ENCODE measurements around the gene ALS2CL. TPM values are rescaled to one million over a fixed set of nuclear protein-coding genes. Genes with fewer than 3 reads are reported as not detected.

Gene ALS2CL
- total and polyA plus RNA-seq, 4 experiments from 2014 or later = 3.2 to 29.8 (median 16.5) TPM

GRCh38 chr3:46693892-46694226 lies 380 bp upstream of the ALS2CL start:
- intact Hi-C loops (cut with micrococcal nuclease) = loop anchor here (5.0 kb wide), 1 partner anchor 293 kb away; no protein-coding TSS in a partner anchor
- Mint-ChIP-seq H3K4me1 (peaks cover 37 to 80% (median 61%) of the 10 kb centered on the region in 4 donors), H3K27ac (peak overlapping the region in 2 of 7 donors; percentile 35 to 60), H3K27me3 (no peaks in the 10 kb centered on the region), H3K36me3 (no peaks in the 10 kb centered on the region), H3K4me3 (peak overlapping the region in 7 of 8 donors; percentile 20 to 89 (median 67)), H3K9me3 (no peaks in the 10 kb centered on the region)
- Histone ChIP-seq H3K4me1 (ENCODE audit: insufficient read depth, low read length) (peaks cover 69% of the 10 kb centered on the region), H3K27ac (ENCODE audit: low read depth, low read length) (peak overlapping the region; percentile 36), H3K9me3 (ENCODE audit: control insufficient read depth in 1 of 2, low read length in 2 of 2) (no peaks in the 10 kb centered on the region), H3K4me3 (ENCODE audit: low read length in 2 of 2) (peak overlapping the region in 1 of 2 donors; percentile 67), H3K27me3 (ENCODE audit: insufficient read depth, low read length) (no peaks in the 10 kb centered on the region), H3K36me3 (ENCODE audit: insufficient read depth, low read length) (no peaks in the 10 kb centered on the region)
- DNase-seq = peak in 2 of 5 donors; percentile 52 to 72
- ChIA-PET CTCF (ENCODE audit: partially characterized antibody) (interaction anchor here (1.1 to 1.2 kb wide), 2 partner anchors 9 to 64 kb away, joined by 3 read pairs; no protein-coding TSS in a partner anchor), POLR2A (ENCODE audit: partially characterized antibody) (interaction anchor here (0.9 to 1.3 kb wide), 3 partner anchors 66 to 205 kb away, joined by 3 to 4 read pairs (median 3); no protein-coding TSS in a partner anchor)

GRCh38 chr3:46692566-46692990 lies 901 bp downstream of the ALS2CL start:
- intact Hi-C loops (cut with micrococcal nuclease) = loop anchor here (5.0 kb wide), 1 partner anchor 295 kb away; no protein-coding TSS in a partner anchor
- Mint-ChIP-seq H3K27ac (peak overlapping the region; percentile 84 to 91 (median 89)), H3K27me3 (no peaks in the 10 kb centered on the region), H3K4me3 (peak overlapping the region; percentile 87 to 95 (median 90)), H3K4me1 (peaks cover 37 to 74% (median 59%) of the 10 kb centered on the region in 4 donors), H3K9me3 (no peaks in the 10 kb centered on the region), H3K36me3 (no peaks in the 10 kb centered on the region)
- ChIA-PET POLR2A (ENCODE audit: partially characterized antibody) (interaction anchor here (1.0 to 1.8 kb wide), 3 partner anchors 9 to 349 kb away, joined by 3 to 4 read pairs (median 4); no protein-coding TSS in a partner anchor), CTCF (ENCODE audit: partially characterized antibody) (no interaction called here)
- Histone ChIP-seq H3K9me3 (ENCODE audit: control insufficient read depth in 1 of 2, low read length in 2 of 2) (no peaks in the 10 kb centered on the region), H3K27ac (ENCODE audit: low read depth, low read length) (peak overlapping the region; percentile 63), H3K36me3 (ENCODE audit: insufficient read depth, low read length) (no peaks in the 10 kb centered on the region), H3K4me1 (ENCODE audit: insufficient read depth, low read length) (peaks cover 69% of the 10 kb centered on the region), H3K4me3 (ENCODE audit: low read length in 2 of 2) (peak overlapping the region; percentile 67 to 77), H3K27me3 (ENCODE audit: insufficient read depth, low read length) (no peaks in the 10 kb centered on the region)
- no peak for DNase-seq

GRCh38 chr3:46690798-46691197 lies 2.7 kb downstream of the ALS2CL start:
- no peak for DNase-seq
- peaks cover 31 to 59% (median 45%) of the 10 kb centered on the region in 4 donors for H3K4me1 Mint-ChIP-seq

GRCh38 chr3:46685446-46685845 lies 8.0 kb downstream of the ALS2CL start:
- Mint-ChIP-seq H3K9me3 (no peaks in the 10 kb centered on the region), H3K4me1 (peaks cover 4 to 10% (median 7%) of the 10 kb centered on the region in 4 donors), H3K36me3 (peaks cover 10 to 21% of the 10 kb centered on the region in 2 donors), H3K27me3 (no peaks in the 10 kb centered on the region), H3K27ac (peak overlapping the region in 2 of 7 donors; percentile 64 to 70), H3K4me3 (no peak overlapping the region)
- Histone ChIP-seq H3K4me3 (ENCODE audit: low read length in 2 of 2) (no peak overlapping the region), H3K27me3 (ENCODE audit: insufficient read depth, low read length) (no peaks in the 10 kb centered on the region), H3K36me3 (ENCODE audit: insufficient read depth, low read length) (no peaks in the 10 kb centered on the region), H3K27ac (ENCODE audit: low read depth, low read length) (no peak overlapping the region), H3K4me1 (ENCODE audit: insufficient read depth, low read length) (peaks cover 7% of the 10 kb centered on the region), H3K9me3 (ENCODE audit: control insufficient read depth in 1 of 2, low read length in 2 of 2) (no peaks in the 10 kb centered on the region)
- no peak for DNase-seq
- POLR2A ChIA-PET (ENCODE audit: partially characterized antibody) = no interaction called here
- CTCF ChIA-PET (ENCODE audit: partially characterized antibody) = no interaction called here
- intact Hi-C loops (cut with micrococcal nuclease) = no loop called here

More at GRCh38 chr3:46690798-46691197, 2.7 kb downstream of the ALS2CL start:
- no peaks in the 10 kb centered on the region for H3K36me3 ChIP-seq (ENCODE audit: insufficient read depth, low read length)
- POLR2A ChIA-PET (ENCODE audit: partially characterized antibody) = interaction anchor here (0.8 kb wide), 1 partner anchor 11 kb away, joined by 3 read pairs; no protein-coding TSS in a partner anchor
- peaks cover 56% of the 10 kb centered on the region for H3K4me1 ChIP-seq (ENCODE audit: insufficient read depth, low read length)
- Mint-ChIP-seq H3K9me3 (no peaks in the 10 kb centered on the region), H3K36me3 (no peaks in the 10 kb centered on the region), H3K27me3 (no peaks in the 10 kb centered on the region), H3K27ac (peak overlapping the region in 2 of 7 donors; percentile 29 to 53), H3K4me3 (peak overlapping the region in 7 of 8 donors; percentile 9 to 83 (median 73))
- H3K4me3 ChIP-seq (ENCODE audit: low read length in 2 of 2) = no peak overlapping the region
- intact Hi-C loops (cut with micrococcal nuclease) = loop anchor here (5.0 kb wide), 1 partner anchor 297 kb away; no protein-coding TSS in a partner anchor
- H3K9me3 ChIP-seq (ENCODE audit: control insufficient read depth in 1 of 2, low read length in 2 of 2) = no peaks in the 10 kb centered on the region
- CTCF ChIA-PET (ENCODE audit: partially characterized antibody) = interaction anchor here (0.7 to 1.3 kb wide), 4 partner anchors 11 to 205 kb away, joined by 3 to 4 read pairs (median 3); no protein-coding TSS in a partner anchor
- H3K27me3 ChIP-seq (ENCODE audit: insufficient read depth, low read length) = no peaks in the 10 kb centered on the region
- no peak overlapping the region for H3K27ac ChIP-seq (ENCODE audit: low read depth, low read length)

GRCh38 chr3:46684891-46685290 lies 8.6 kb downstream of the ALS2CL start:
- H3K9me3 Mint-ChIP-seq = no peaks in the 10 kb centered on the region
- peaks cover 2 to 8% (median 3%) of the 10 kb centered on the region in 4 donors for H3K4me1 Mint-ChIP-seq
- no peaks in the 10 kb centered on the region for H3K27me3 Mint-ChIP-seq
- peak overlapping the region in 3 of 7 donors; percentile 22 to 31 (median 23) for H3K27ac Mint-ChIP-seq
- H3K27me3 ChIP-seq (ENCODE audit: insufficient read depth, low read length) = no peaks in the 10 kb centered on the region
- H3K4me3 ChIP-seq (ENCODE audit: low read length in 2 of 2) = no peak overlapping the region
- no peak overlapping the region for H3K27ac ChIP-seq (ENCODE audit: low read depth, low read length)
- H3K9me3 ChIP-seq (ENCODE audit: control insufficient read depth in 1 of 2, low read length in 2 of 2) = no peaks in the 10 kb centered on the region
- H3K4me3 Mint-ChIP-seq = no peak overlapping the region
- intact Hi-C loops (cut with micrococcal nuclease) = no loop called here
- peaks cover 2% of the 10 kb centered on the region for H3K4me1 ChIP-seq (ENCODE audit: insufficient read depth, low read length)
- no peak for DNase-seq
- peaks cover 12 to 24% of the 10 kb centered on the region in 2 donors for H3K36me3 Mint-ChIP-seq
- no peaks in the 10 kb centered on the region for H3K36me3 ChIP-seq (ENCODE audit: insufficient read depth, low read length)
- ChIA-PET CTCF (ENCODE audit: partially characterized antibody) (no interaction called here), POLR2A (ENCODE audit: partially characterized antibody) (no interaction called here)

- Mint-ChIP-seq H3K4me3 (no peak overlapping the region), H3K36me3 (peaks cover 16 to 27% of the 10 kb centered on the region in 2 donors), H3K9me3 (no peaks in the 10 kb centered on the region), H3K27me3 (no peaks in the 10 kb centered on the region), H3K4me1 (no peaks in the 10 kb centered on the region), H3K27ac (peak overlapping the region in 1 of 7 donors; percentile 19)
- Histone ChIP-seq H3K4me1 (ENCODE audit: insufficient read depth, low read length) (no peaks in the 10 kb centered on the region), H3K27me3 (ENCODE audit: insufficient read depth, low read length) (no peaks in the 10 kb centered on the region), H3K4me3 (ENCODE audit: low read length in 2 of 2) (no peak overlapping the region), H3K27ac (ENCODE audit: low read depth, low read length) (no peak overlapping the region), H3K36me3 (ENCODE audit: insufficient read depth, low read length) (no peaks in the 10 kb centered on the region), H3K9me3 (ENCODE audit: control insufficient read depth in 1 of 2, low read length in 2 of 2) (no peaks in the 10 kb centered on the region)
- intact Hi-C loops (cut with micrococcal nuclease) = no loop called here
- no peak for DNase-seq
- CTCF ChIA-PET (ENCODE audit: partially characterized antibody) = no interaction called here
- POLR2A ChIA-PET (ENCODE audit: partially characterized antibody) = interaction anchor here (1.4 kb wide), 1 partner anchor 9 kb away, joined by 4 read pairs; no protein-coding TSS in a partner anchor
Observed at GRCh38 chr3:46682974-46683373, 10.5 kb downstream of the ALS2CL start.

- CTCF ChIA-PET (ENCODE audit: partially characterized antibody) = no interaction called here
- H3K4me1 Mint-ChIP-seq = no peaks in the 10 kb centered on the region
Observed at GRCh38 chr3:46681856-46682540, 11.5 kb downstream of the ALS2CL start.

More at GRCh38 chr3:46681856-46682540, 11.5 kb downstream of the ALS2CL start:
- Histone ChIP-seq H3K27ac (ENCODE audit: low read depth, low read length) (no peak overlapping the region), H3K9me3 (ENCODE audit: control insufficient read depth in 1 of 2, low read length in 2 of 2) (no peaks in the 10 kb centered on the region), H3K4me1 (ENCODE audit: insufficient read depth, low read length) (no peaks in the 10 kb centered on the region), H3K27me3 (ENCODE audit: insufficient read depth, low read length) (no peaks in the 10 kb centered on the region), H3K36me3 (ENCODE audit: insufficient read depth, low read length) (no peaks in the 10 kb centered on the region), H3K4me3 (ENCODE audit: low read length in 2 of 2) (no peak overlapping the region)
- H3K36me3 Mint-ChIP-seq = peaks cover 16 to 27% of the 10 kb centered on the region in 2 donors
- POLR2A ChIA-PET (ENCODE audit: partially characterized antibody) = no interaction called here
- H3K9me3 Mint-ChIP-seq = no peaks in the 10 kb centered on the region
- DNase-seq = peak in 1 of 5 donors; percentile 20
- H3K27ac Mint-ChIP-seq = peak overlapping the region in 3 of 7 donors; percentile 57 to 80 (median 57)
- no peak overlapping the region for H3K4me3 Mint-ChIP-seq
- intact Hi-C loops (cut with micrococcal nuclease) = no loop called here
- no peaks in the 10 kb centered on the region for H3K27me3 Mint-ChIP-seq

Data from CD4-positive, alpha-beta memory T cell (primary cell).